Esophagus squamous epithelium (tissue), 5 donors: ENCODE results near the gene CLSTN2. TPM values are rescaled to one million over a fixed set of nuclear protein-coding genes. Genes with fewer than 3 reads are reported as not detected.

Experiments used
- DNase-seq: peaks from one replicate; lab custom pipeline; 2025; lab: John Stamatoyannopoulos, UW
- H3K27ac ChIP-seq, 4 donors: fragments of 200-600 bp; sonication (generic); one replicate each; pipeline ENCODE4 v1.5.1; 2016 to 2019; ENCODE audit warnings: mild to moderate bottlenecking in 1 of 4
- H3K27me3 ChIP-seq, 4 donors: fragments of 200-600 bp; sonication (generic); 1 replicate in 3 of 4; 2 replicates in 1 of 4; pipeline versions ENCODE4 v1.5.1 to v1.6.0; 2017 to 2021; ENCODE audit warnings: antibody characterized with exemption in 1 of 4
- H3K36me3 ChIP-seq, 3 donors: fragments of 200-600 bp; sonication (generic); one replicate each; pipeline ENCODE4 v1.5.1; 2016 to 2019
- H3K4me1 ChIP-seq, 3 donors: fragments of 200-600 bp; sonication (generic); one replicate each; pipeline ENCODE4 v1.5.1; 2017 to 2019
- H3K4me3 ChIP-seq, 4 donors: fragments of 200-600 bp; sonication (generic); 1 replicate in 3 of 4; 2 replicates in 1 of 4; pipeline ENCODE4 v1.5.1; 2016 to 2019; ENCODE audit warnings: mild to moderate bottlenecking in 2 of 4, moderate library complexity in 1 of 4
- H3K9me3 ChIP-seq, 3 donors: fragments of 200-600 bp; sonication (generic); one replicate each; pipeline ENCODE4 v1.5.1; 2016 to 2019
- POLR2A ChIP-seq, 4 donors: fragments of 450-650 bp; IDR thresholded peaks; one replicate each; pipeline ENCODE4 v1.6.1; 2017; ENCODE audit warnings: antibody characterized with exemption in 4 of 4, mild to moderate bottlenecking in 4 of 4, moderate library complexity in 3 of 4
- WGBS, 2 donors: methylation state at CpG; one replicate each; pipeline ENCODE4 v1.1.5; 2018; 5-methylcytosine and 5-hydroxymethylcytosine counted together
- intact Hi-C: fragments of 100-400 bp; cut with DNase I; formaldehyde crosslinking; loops from one replicate; pipeline ENCODE4 v1.15.0; 2022
- total RNA-seq, 4 donors: library from RNA; depleted of rRNA; stranded (reverse); fragments of >200 nt; gene quantifications; one replicate each; pipeline ENCODE4 v1.1.0, GENCODE V29; 2016
- TF ChIP-seq, protein P1 (sequence below), 6 experiments: fragments of 450-650 bp in 4 of 6; fragments of 200-600 bp in 2 of 6; sonication (generic) in 2 of 6; IDR thresholded peaks; one replicate each; pipeline ENCODE4 v1.5.1; 2016 to 2019; ENCODE audit warnings: antibody characterized with exemption in 6 of 6, mild to moderate bottlenecking in 4 of 6, moderate library complexity in 4 of 6
- donor health status: DM: yes; HTN: yes; CAD: no.

The CLSTN2 gene
- total RNA-seq, 4 donors from 2014 or later = 0.53 to 5.0 (median 3.1) TPM

DNA sequence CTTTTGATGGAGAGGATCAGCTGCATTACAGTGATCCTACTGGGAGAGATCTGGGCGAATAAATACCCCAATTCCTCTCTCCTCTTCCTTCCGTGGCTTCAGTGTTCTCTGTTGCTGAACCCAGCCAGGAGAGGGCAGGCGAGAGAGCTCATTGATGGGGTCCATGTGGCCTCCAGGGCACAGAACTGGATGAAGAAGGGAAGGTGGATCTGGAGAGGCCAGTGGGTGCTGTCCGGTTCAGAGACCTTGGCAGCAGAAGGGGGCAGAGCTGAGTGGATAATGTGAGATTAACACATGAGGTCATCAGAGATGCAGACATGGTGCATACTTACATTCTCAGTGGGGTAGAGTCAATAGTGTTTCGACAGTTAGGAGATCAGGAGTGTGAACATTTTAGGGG lies 193.6 kb downstream of the CLSTN2 start:
- TF ChIP-seq, protein P1, sequence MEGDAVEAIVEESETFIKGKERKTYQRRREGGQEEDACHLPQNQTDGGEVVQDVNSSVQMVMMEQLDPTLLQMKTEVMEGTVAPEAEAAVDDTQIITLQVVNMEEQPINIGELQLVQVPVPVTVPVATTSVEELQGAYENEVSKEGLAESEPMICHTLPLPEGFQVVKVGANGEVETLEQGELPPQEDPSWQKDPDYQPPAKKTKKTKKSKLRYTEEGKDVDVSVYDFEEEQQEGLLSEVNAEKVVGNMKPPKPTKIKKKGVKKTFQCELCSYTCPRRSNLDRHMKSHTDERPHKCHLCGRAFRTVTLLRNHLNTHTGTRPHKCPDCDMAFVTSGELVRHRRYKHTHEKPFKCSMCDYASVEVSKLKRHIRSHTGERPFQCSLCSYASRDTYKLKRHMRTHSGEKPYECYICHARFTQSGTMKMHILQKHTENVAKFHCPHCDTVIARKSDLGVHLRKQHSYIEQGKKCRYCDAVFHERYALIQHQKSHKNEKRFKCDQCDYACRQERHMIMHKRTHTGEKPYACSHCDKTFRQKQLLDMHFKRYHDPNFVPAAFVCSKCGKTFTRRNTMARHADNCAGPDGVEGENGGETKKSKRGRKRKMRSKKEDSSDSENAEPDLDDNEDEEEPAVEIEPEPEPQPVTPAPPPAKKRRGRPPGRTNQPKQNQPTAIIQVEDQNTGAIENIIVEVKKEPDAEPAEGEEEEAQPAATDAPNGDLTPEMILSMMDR (IDR thresholded peaks at IDR 0.05) = peak in 3 of 6 experiments; percentile 18 to 37 (median 24)
- no peak for TF ChIP-seq POLR2A (IDR thresholded peaks at IDR 0.05)
- WGBS, 2 donors = 48 to 61% methylated on average over 5 of the region's 5 CpGs
- no peaks in the 10 kb centered on the region for H3K36me3 ChIP-seq
- DNase-seq = no peak
- no peak overlapping the region for H3K4me3 ChIP-seq
- no peaks in the 10 kb centered on the region for H3K4me1 ChIP-seq
- H3K27me3 ChIP-seq = no peaks in the 10 kb centered on the region
- H3K27ac ChIP-seq = no peak overlapping the region
- intact Hi-C loops = no loop called here
- no peaks in the 10 kb centered on the region for H3K9me3 ChIP-seq

DNA sequence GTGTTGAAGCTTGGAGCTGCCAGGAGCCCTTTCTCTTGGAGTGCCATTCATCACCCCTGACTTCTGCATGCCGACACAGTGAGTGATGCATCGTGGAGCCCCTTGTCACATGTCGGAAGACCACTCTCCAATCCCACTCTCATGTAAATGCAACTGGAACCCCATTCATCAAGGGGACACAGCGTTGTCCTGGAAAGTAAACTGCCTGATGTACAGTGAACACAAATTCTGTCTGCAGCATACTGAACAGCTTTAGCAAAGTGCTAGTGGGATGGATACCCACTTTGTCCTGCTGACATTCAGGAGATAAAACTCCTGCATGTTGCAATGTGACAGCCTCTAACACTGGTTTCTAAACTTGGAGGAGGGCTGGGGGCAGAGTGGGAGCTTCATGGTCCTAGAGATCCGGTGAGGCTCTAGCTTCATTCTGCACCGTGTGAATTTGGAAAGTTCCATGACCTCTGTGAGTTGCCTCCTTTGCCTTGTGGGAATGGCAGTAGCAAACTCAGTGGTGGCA lies 194.8 kb downstream of the CLSTN2 start:
- no peak for TF ChIP-seq POLR2A (IDR thresholded peaks at IDR 0.05)
- TF ChIP-seq, protein P1 (IDR thresholded peaks at IDR 0.05) = no peak
- intact Hi-C loops = no loop called here
- no peaks in the 10 kb centered on the region for H3K4me1 ChIP-seq
- no peak overlapping the region for H3K4me3 ChIP-seq
- no peak for DNase-seq
- H3K27me3 ChIP-seq = no peaks in the 10 kb centered on the region
- no peaks in the 10 kb centered on the region for H3K36me3 ChIP-seq
- H3K27ac ChIP-seq = no peak overlapping the region
- WGBS, 2 donors = 72 to 75% methylated on average over 2 to 4 of the region's 6 CpGs
- no peaks in the 10 kb centered on the region for H3K9me3 ChIP-seq

DNA sequence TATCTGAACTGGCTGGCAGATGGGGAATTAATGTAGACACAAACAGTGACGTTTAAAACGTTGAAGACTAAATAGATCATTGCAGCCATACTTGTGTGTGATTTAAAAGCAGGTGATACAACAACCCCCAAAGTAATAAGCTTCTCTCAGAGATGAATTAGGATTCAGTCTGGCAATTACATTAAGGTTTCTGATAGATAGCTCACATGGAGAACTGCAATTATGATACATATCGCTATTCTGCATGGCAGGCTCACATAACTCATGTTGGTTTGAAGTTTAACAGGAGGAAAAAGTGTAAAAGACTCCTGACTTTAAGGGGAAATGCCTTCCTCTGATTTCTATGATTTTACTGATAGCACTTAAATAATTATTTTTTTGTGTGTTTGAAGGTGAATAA lies 196.9 kb downstream of the CLSTN2 start:
- H3K9me3 ChIP-seq = no peaks in the 10 kb centered on the region
- TF ChIP-seq, protein P1 (IDR thresholded peaks at IDR 0.05) = no peak
- no peak for TF ChIP-seq POLR2A (IDR thresholded peaks at IDR 0.05)
- no peak overlapping the region for H3K4me3 ChIP-seq
- 62 to 64% methylated on average over 3 of the region's 3 CpGs for WGBS, 2 donors
- DNase-seq = no peak
- intact Hi-C loops = no loop called here
- H3K27ac ChIP-seq = no peak overlapping the region
- H3K4me1 ChIP-seq = no peaks in the 10 kb centered on the region
- no peaks in the 10 kb centered on the region for H3K27me3 ChIP-seq
- no peaks in the 10 kb centered on the region for H3K36me3 ChIP-seq

DNA sequence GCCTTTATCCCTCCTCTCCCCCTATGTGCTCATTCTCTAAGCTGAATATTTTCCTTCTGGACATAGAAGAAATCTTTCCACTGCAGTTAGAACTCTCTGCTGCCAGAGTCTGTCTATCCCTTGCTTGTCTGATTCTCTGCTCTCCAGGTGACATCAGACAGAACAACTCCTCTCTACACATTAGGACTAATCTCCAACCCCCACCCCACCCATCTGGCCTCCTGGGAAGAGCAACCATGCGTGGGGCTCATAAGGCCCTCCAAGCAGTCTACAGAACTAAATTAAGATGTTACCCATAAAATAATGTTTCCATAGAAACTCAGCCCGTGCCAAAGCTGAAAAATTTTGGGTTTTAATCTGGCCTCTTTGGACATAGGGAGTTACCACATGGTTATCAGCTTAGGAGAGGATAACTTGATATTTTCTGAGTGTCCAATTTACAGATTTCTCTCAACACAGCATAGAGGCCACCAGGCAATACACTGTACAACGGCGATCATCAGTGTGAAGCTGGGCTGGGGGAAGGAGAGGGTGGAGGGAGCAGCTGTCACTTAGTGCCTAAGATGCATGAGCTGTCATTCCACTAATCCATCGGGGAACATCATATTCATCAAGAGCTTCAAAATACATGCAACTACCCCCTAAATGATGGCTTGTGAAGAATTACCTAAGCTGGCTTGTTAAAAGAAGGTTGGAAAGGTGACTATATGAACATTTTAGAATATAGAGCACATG lies 199.4 kb downstream of the CLSTN2 start:
- H3K9me3 ChIP-seq = no peaks in the 10 kb centered on the region
- H3K27ac ChIP-seq = no peak overlapping the region
- no peak overlapping the region for H3K4me3 ChIP-seq
- H3K4me1 ChIP-seq = no peaks in the 10 kb centered on the region
- no peaks in the 10 kb centered on the region for H3K36me3 ChIP-seq
- TF ChIP-seq, protein P1 (IDR thresholded peaks at IDR 0.05) = no peak
- no peak for TF ChIP-seq POLR2A (IDR thresholded peaks at IDR 0.05)
- WGBS, 2 donors = 80 to 88% methylated on average over 3 to 5 of the region's 5 CpGs
- no peak for DNase-seq
- H3K27me3 ChIP-seq = no peaks in the 10 kb centered on the region
- intact Hi-C loops = no loop called here

DNA sequence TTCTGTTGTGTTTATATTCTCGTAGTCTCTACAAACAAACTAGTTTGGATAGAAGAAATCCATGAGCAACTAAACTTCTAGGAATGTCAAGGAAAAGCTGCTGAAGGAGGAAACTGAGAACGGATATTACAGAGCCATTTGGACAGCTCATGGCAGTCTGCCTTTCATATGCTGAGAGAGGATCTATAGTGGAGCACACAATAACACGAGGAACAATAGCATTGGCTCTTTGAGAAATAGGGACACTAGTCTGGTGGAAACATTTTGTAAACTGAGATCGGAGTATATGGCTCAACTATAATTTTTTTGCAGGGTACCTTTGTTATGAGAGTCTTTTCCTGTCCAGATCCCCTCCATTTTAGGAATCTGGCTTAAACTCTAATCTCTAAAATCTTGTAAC lies 200.5 kb downstream of the CLSTN2 start:
- intact Hi-C loops = no loop called here
- Histone ChIP-seq H3K9me3 (no peaks in the 10 kb centered on the region), H3K4me1 (no peaks in the 10 kb centered on the region), H3K36me3 (no peaks in the 10 kb centered on the region), H3K27me3 (no peaks in the 10 kb centered on the region), H3K27ac (no peak overlapping the region), H3K4me3 (no peak overlapping the region)
- TF ChIP-seq, protein P1 (IDR thresholded peaks at IDR 0.05) = no peak
- TF ChIP-seq POLR2A (IDR thresholded peaks at IDR 0.05) = no peak
- WGBS, 2 donors = 40 to 43% methylated on average over 4 of the region's 4 CpGs
- no peak for DNase-seq
